ENCODE data around the gene MSL3B.
"Not testable (repeated sequence)": the region's sequence is repeated elsewhere in the genome, so short reads cannot be mapped to it uniquely, and the experiment has no call there.

Gene MSL3B

GRCh38 chr2:233867993-233868532, at the start of gene MSL3B:
MSL3B (minus strand) TSS chr2:233868386.
- peak; percentile 72 for DNase-seq (ENCODE audit: low read depth)

DNA sequence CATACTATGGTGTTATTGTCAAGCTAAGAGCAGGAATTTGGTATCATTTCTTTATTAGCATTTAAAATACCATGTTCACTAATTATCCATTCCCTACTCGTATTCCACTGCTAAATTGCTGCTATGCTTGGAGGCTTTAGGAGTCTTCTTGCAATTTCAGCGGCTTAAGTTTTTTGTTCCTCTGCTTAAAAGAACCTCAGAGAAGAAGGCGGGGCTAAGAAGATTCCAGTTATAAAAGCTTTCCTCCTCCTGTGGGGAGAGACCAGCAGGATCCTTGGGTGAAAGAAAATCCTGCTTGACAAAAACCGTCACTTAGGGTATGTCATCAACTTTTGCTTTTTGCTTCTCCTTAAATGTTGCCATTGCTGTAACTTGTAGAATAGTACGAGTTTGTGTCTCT, 48.9 kb upstream of the MSL3B start, which contains the start of gene TRPM8:
TSS of gene TRPM8 (plus strand) at position 258 of the 400 bp plus-strand sequence. CDS start 9,165 bp downstream, outside the sequence.
- no peak for DNase-seq (ENCODE audit: low read depth)

DNA sequence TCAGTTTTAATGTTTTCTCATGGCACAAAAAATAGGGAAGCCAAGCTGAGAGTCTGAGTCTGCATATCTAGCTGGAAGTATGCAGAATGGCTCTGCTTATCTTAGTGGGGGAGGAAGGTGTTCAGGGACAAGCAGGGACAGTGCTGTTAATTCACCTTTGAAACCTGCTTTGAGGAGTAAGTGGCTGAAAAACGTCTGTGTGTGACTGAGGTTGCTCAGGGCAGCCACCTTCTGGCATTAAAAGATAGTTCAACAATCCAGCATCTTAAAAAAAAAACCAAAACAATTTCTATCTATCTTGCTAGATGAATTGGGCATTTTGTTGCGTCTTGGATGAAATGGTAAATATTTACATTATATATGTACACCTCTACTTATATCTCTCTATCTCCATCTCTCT, 46.9 kb upstream of the MSL3B start:
- DNase-seq (ENCODE audit: low read depth): peak; percentile 33

DNA sequence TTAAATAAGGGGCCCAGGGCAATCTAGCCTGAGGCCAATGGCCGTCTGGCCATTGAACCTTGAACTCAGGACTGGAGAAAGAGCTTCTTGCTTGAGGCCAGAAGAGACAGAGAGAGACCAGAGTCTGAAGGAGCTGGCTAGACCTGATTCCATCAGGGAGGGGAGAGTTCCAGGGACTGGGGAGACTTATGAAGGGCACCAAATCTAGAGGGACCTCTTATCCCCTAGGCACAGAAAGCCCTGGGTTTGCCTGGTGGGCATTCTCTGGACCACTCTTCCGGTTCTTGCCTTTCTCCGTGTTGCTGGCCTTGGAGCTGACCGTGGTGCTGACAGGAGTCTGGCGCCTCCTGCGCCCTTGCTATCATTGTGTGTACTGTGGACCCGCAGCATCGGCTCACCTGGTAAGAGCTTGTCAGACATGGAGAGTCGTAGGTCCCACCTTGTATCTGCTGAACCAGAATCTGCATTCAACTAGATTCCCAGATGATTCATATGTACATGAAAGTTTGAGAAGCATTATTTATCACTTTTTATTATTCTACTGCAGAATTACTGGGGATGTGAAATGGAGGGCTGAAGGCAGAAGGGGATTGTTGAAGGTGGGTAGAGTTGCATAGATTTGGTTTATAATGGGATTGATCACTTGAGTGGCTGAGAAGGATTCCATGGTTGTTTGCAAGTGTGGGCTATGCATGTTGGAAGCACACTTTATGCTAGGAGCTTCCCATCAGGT, 44.7 kb upstream of the MSL3B start:
- peak; percentile 50 for DNase-seq (ENCODE audit: low read depth)

GRCh38 chr2:233907627-233908026, 39.4 kb upstream of the MSL3B start:
- no peak for DNase-seq (ENCODE audit: low read depth)

DNA sequence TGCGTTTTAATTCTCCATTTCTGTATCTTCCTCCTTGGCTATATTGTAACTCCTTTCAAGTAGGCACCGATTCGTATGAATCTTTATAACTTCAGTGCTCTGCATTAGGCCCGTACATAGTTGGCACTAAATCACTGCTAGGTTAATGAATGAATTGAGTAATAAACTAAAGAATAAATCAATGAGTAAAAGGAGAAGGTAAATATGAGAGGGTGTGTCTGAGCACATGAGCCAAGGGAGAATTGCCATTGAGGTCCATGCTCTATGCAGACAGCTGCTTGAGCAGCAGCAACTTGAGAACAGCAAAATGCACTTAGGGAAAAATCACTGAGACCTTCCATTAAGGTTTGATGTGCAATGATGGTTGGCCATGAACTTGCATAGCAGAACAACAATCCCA, 37.8 kb upstream of the MSL3B start:
- no peak for DNase-seq (ENCODE audit: low read depth)

DNA sequence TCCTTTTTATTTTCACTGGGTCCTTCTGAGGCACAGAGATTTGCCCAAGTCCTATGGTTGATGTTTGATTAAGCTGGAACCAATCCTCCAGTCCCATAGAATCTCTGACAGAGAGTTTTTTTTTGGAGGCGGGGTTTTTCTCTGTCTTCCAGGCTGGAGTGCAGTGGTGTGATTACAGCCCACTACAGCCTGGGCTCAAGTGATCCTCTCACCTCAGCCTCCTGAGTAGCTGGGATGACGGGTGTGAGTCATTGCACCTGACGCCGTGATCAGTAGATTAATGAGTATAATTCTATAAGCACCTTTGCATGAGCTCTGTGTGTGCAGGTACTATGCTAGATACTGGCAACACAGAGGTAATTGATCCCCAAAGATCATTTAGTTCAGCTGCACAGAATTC, 33.7 kb upstream of the MSL3B start:
- DNase-seq (ENCODE audit: low read depth): no peak

- DNase-seq (ENCODE audit: low read depth): no peak
Measured at GRCh38 chr2:233901367-233901766, 33.2 kb upstream of the MSL3B start.

GRCh38 chr2:233896253-233896652, 28.1 kb upstream of the MSL3B start:
- DNase-seq (ENCODE audit: low read depth): not testable (repeated sequence)

- peak; percentile 13 for DNase-seq (ENCODE audit: low read depth)
Measured at GRCh38 chr2:233892793-233893192, 24.6 kb upstream of the MSL3B start.

DNA sequence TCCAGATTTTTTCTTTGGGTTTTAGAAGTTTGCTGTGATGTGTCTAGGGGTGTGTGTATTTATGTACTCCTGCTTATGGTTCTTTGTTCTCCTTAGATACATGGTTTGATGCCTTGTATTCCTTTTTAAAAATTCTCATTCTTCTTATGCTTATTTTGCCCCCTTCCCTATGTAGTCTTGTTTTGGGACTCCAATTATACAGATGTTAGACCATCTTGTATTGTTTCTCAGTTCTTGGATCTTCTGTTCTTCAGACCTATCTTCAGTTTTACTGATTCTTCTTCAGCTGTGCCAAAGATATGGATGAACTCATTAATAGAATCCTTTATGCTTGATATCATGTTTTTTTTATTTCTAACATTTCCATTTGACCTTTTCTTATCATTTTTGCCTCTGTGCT, 14.2 kb upstream of the MSL3B start:
- no peak for DNase-seq (ENCODE audit: low read depth)

DNA sequence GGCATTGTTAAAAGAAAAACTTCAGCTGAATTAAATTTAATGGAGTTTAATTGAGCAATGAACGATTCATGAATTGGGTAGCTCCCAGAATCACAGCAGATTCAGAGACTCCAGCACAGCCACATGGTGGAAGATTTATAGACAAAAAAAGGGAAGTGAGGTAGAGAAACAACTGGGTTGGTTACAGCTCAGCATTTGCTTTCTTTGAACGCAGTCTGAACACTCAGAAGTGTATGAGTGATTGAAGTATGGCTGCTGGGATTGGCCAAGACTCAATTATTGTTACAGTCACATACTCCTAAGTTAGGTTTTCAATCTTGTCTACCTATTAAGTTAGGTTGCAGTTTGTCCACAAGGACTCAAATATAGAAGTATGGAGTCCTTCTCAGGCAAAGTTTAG, 3.9 kb upstream of the MSL3B start:
- DNase-seq (ENCODE audit: low read depth): not testable (repeated sequence)

- no peak for DNase-seq (ENCODE audit: low read depth)
Measured at GRCh38 chr2:233871432-233871831, 3.2 kb upstream of the MSL3B start.

- no peak for DNase-seq (ENCODE audit: low read depth)
Measured at GRCh38 chr2:233866479-233866878, 1.7 kb downstream of the MSL3B start.

DNA sequence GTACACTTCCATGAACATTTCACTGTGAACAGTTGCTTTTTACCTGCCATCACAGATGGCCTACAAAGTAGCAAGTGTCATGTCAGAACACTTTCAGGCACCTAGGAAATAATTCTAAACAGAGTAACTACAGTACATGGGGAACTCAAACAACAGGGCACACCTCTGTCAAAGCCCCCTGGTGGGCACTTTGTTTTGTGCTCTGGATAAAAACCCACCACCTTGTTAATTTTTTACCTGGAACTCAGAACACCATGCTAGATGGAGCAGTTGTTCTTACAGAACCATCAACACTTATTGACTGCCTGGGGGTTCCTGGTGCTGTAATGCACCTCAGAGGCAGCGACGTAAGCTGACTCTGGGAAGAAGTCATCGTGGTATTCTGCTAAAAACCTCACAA, 2.3 kb downstream of the MSL3B start:
- peak; percentile 22 for DNase-seq (ENCODE audit: low read depth)

GRCh38 chr2:233862261-233862768, 5.9 kb downstream of the MSL3B start:
- DNase-seq (ENCODE audit: low read depth): no peak

DNA sequence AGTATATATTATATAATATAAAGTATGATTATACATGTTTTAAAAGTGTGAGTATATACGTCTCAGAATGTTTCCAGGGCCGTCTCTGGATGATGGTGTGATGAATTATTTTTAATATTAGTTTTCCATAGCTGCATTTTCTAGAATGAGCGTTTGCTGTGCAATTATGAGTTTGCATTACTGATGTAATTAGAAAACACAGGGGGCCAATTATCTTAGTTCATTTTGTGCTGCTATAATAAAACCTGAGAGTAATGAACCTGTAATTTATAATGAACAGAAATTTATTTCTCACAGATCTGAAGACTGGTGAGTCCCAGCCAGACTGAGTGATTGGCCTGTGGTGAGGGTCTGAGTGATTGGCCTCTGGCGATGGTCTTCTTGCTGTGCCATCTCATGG, 9.9 kb downstream of the MSL3B start:
- DNase-seq (ENCODE audit: low read depth): no peak

DNA sequence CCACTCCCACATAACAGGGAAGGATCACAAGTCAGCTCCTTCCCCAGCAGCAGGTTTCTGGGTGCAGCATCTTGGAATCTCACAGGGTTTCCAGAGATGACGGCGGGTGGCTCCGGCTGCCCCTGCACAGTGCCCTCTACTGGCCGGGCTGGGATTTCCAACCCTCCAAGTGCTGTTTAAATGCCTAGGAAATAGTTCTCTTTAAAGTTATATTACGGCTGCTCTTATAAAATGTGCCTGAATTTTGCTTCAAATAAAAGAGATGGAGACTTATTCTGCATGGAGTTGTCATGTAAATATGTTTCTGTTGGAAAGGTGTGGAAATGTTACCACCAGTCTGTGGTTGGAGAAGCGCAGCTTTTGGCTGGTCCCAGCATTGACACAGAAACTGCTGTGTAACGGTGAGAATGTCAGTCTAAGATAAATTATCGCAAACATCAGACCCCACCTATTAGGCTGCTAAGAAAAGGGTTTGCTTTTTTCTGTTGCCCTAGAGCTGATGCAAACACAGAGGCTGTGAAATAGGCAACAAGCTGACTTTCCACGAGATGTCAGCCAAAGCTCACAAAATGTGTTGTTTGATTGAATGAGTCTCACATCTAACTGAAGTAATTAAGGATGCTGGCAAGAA, 10.6 kb downstream of the MSL3B start:
- DNase-seq (ENCODE audit: low read depth): peak; percentile 32

- DNase-seq (ENCODE audit: low read depth): no peak
Measured at GRCh38 chr2:233856184-233856583, 12.0 kb downstream of the MSL3B start.

GRCh38 chr2:233855345-233855744, 12.8 kb downstream of the MSL3B start:
- DNase-seq (ENCODE audit: low read depth): no peak

- peak; percentile 99 for DNase-seq (ENCODE audit: low read depth)
Measured at GRCh38 chr2:233854241-233854981, 13.8 kb downstream of the MSL3B start, which contains the start of gene HJURP. HJURP (minus strand) TSS chr2:233854535; CDS start chr2:233854500, 35 bp downstream.

DNA sequence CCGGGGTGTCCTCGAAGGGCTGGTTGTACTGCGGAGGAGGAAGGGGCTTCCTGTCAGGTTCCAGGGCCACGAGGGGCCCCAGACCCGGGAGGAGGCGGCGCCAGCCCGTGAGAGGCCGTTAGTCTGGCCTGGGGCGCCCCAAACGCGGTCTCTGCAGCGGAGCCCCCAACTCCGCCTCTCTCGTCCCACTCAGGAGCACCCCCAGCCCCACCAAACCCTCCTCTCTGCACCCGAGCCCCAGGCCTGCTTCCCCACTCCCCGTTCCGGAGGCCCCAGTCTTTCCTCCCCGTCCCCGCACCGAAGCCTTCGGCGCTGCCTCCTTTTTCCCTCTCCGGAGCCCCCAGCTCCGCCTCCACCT, 14.3 kb downstream of the MSL3B start:
- DNase-seq (ENCODE audit: low read depth): no peak
